ENCODE results near the gene PPP1R16B. TPM values are rescaled to one million over a fixed set of nuclear protein-coding genes. Genes with fewer than 3 reads are reported as not detected.
A peak's percentile ranks its signal among the peaks of the same experiment; 100 is the strongest.

Gene PPP1R16B
- total and polyA plus RNA-seq, 2 of the 8 experiments (the other 6 are each of a cell fraction or from before 2014, with no cell fraction given) = 2.6 to 8.9 TPM

DNA sequence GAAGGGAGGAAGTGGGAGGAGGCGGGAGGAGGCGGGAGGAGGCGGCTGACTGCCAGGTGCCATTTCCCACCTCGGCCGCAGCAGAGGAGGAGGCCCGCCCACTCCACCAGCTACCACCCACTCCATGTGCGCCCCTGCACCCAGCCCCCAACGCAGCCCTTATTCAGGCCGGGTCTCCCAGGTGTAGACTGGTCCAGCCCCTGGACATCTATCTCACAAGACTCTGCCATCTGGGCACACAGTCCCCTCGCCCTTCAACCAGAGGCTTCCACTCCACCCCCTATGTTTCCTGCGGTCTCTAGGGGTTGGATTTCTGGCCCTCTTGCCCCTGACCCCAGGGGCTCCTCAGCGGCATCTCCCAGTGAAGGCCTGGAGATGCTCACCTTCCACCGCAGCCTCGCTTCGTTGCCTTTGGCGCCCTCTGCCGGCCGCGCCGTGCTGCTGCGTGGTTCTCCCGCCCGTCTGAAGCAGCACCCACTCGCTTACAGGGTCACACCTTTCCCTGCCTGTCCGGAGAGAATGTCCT is 88.1 kb downstream of the PPP1R16B start:
- TF ChIP-seq ASH2L (IDR thresholded peaks at IDR 0.05; ENCODE audit: low read length) (peak; percentile 40), POU5F1 (IDR thresholded peaks at IDR 0.05; ENCODE audit: low read depth, low read length) (no peak), BACH1 (IDR thresholded peaks at IDR 0.05; ENCODE audit: low read length) (peak; percentile 21; the same call in 1 of the 2 replicates), RAD21 (IDR thresholded peaks at IDR 0.05 in 1 of 2, conservative IDR thresholded peaks at IDR 0.05 in 1 of 2; ENCODE audit: low read depth in 2 of 2, low read length in 2 of 2) (peak; percentile 89 to 90), SP2 (IDR thresholded peaks at IDR 0.05; ENCODE audit: low read length) (no peak), YY1 (IDR thresholded peaks at IDR 0.05; ENCODE audit: low read depth, low read length) (peak; percentile 50; the same call in 1 of the 2 replicates)
- TF ChIP-seq, protein P1, sequence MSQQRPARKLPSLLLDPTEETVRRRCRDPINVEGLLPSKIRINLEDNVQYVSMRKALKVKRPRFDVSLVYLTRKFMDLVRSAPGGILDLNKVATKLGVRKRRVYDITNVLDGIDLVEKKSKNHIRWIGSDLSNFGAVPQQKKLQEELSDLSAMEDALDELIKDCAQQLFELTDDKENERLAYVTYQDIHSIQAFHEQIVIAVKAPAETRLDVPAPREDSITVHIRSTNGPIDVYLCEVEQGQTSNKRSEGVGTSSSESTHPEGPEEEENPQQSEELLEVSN (IDR thresholded peaks at IDR 0.05) = peak; percentile 41; the same call in 1 of the 2 replicates
- TF ChIP-seq, protein P2, sequence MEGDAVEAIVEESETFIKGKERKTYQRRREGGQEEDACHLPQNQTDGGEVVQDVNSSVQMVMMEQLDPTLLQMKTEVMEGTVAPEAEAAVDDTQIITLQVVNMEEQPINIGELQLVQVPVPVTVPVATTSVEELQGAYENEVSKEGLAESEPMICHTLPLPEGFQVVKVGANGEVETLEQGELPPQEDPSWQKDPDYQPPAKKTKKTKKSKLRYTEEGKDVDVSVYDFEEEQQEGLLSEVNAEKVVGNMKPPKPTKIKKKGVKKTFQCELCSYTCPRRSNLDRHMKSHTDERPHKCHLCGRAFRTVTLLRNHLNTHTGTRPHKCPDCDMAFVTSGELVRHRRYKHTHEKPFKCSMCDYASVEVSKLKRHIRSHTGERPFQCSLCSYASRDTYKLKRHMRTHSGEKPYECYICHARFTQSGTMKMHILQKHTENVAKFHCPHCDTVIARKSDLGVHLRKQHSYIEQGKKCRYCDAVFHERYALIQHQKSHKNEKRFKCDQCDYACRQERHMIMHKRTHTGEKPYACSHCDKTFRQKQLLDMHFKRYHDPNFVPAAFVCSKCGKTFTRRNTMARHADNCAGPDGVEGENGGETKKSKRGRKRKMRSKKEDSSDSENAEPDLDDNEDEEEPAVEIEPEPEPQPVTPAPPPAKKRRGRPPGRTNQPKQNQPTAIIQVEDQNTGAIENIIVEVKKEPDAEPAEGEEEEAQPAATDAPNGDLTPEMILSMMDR (IDR thresholded peaks at IDR 0.05; ENCODE audit: control extremely low read depth in 1 of 3, insufficient read depth in 1 of 3, low read depth in 1 of 3, low read length in 3 of 3) = peak; percentile 88 to 99 (median 98)
- Histone ChIP-seq H2BK120ac (replicated peaks; ENCODE audit: low read depth, low read length) (no peak overlapping the region), H4K8ac (ENCODE audit: extremely low read depth, insufficient read depth, low read length) (no peak overlapping the region), H3K4me1 (replicated peaks in 1 of 4; ENCODE audit: control insufficient read depth in 3 of 4, insufficient read depth in 4 of 4, low read length in 3 of 4) (peaks cover 3 to 10% (median 4%) of the 10 kb centered on the region in 4 experiments; a peak in 4 of 7 replicates), H3K4me2 (ENCODE audit: insufficient read depth in 1 of 2, low read depth in 2 of 2, low read length in 2 of 2) (peak overlapping the region in 1 of 2 experiments; percentile 67; a peak in 3 of 4 replicates), H2BK20ac (ENCODE audit: low read length) (no peak overlapping the region), H2BK15ac (ENCODE audit: low read length) (0 out of 2 replicates have a peak overlapping the region, but pooled peaks have one; percentile 72), H2AFZ (ENCODE audit: low read length) (peak overlapping the region; percentile 76; the same call in 1 of the 2 replicates), H3K4ac (replicated peaks; ENCODE audit: insufficient read length, low read depth, low read length) (no peak overlapping the region), H3K14ac (ENCODE audit: insufficient read length) (no peak overlapping the region), H3K27me3 (replicated peaks in 1 of 4; ENCODE audit: control insufficient read depth in 3 of 4, extremely low read depth in 1 of 4, insufficient read depth in 3 of 4, low read length in 3 of 4) (no peaks in the 10 kb centered on the region; a peak in 1 of 7 replicates), H3K9ac (replicated peaks in 1 of 4; ENCODE audit: extremely low read depth in 1 of 4, low read depth in 3 of 4, low read length in 3 of 4) (no peak overlapping the region), H4K5ac (ENCODE audit: insufficient read length, low read depth, low read length) (no peak overlapping the region), H2AK5ac (ENCODE audit: low read depth, low read length) (no peak overlapping the region), H2BK5ac (ENCODE audit: low read depth, low read length) (0 out of 2 replicates have a peak overlapping the region, but pooled peaks have one; percentile 35), H3K56ac (replicated peaks; ENCODE audit: insufficient read length, low read depth, low read length) (no peak overlapping the region), H4K91ac (replicated peaks; ENCODE audit: insufficient read length, low read length) (no peak overlapping the region), H3K23ac (ENCODE audit: insufficient read length) (no peak overlapping the region), H3K18ac (ENCODE audit: extremely low read depth, low read length) (peak overlapping the region; percentile 51; the same call in 1 of the 2 replicates), H4K20me1 (replicated peaks in 1 of 2; ENCODE audit: control insufficient read depth in 1 of 2, insufficient read depth in 2 of 2, low read length in 2 of 2) (peaks cover 0 to 2% of the 10 kb centered on the region in 2 experiments), H3K9me3 (ENCODE audit: insufficient read depth in 2 of 2, low read depth in 1 of 2, low read length in 1 of 2) (no peaks in the 10 kb centered on the region), H3K23me2 (ENCODE audit: low read depth, low read length) (no peaks in the 10 kb centered on the region; the same call in 1 of the 2 replicates), H3K4me3 (ENCODE audit: extremely low read depth in 1 of 4, insufficient read depth in 2 of 4, low read depth in 3 of 4, low read length in 4 of 4) (peak overlapping the region in 1 of 4 experiments; percentile 41; a peak in 2 of 8 replicates), H3K27ac (ENCODE audit: low read depth, low read length) (no peak overlapping the region), H3K36me3 (ENCODE audit: control insufficient read depth in 2 of 4, insufficient read depth in 4 of 4, low read length in 3 of 4) (no peaks in the 10 kb centered on the region), H2BK12ac (ENCODE audit: low read depth, low read length) (no peak overlapping the region), H3K79me1 (ENCODE audit: low read depth, low read length) (no peaks in the 10 kb centered on the region), H3K79me2 (ENCODE audit: control insufficient read depth in 1 of 2, insufficient read depth in 2 of 2, low read length in 2 of 2) (no peaks in the 10 kb centered on the region)
- DNase-seq (ENCODE audit: low read depth in 1 of 2, low spot score in 2 of 2) (peak; percentile 41 to 89), FAIRE-seq (no peak)
- 21% methylated on average over 12 of the region's 25 CpGs; no CpG with 5 or more reads in 1 of the 2 experiments for WGBS, 2 experiments (ENCODE audit: extremely low coverage in 1 of 2, insufficient coverage in 1 of 2, insufficient read length in 1 of 2, insufficient replicate concordance in 2 of 2, low coverage in 1 of 2, low lambda C conversion rate in 2 of 2, missing lambda C conversion rate in 1 of 2)
- POLR2A ChIA-PET (ENCODE audit: partially characterized antibody) = interaction anchor here (0.8 to 1.9 kb wide), 6 partner anchors 10 to 142 kb away, joined by 3 to 5 read pairs (median 3); partner anchors contain the start of gene PPP1R16B
- CTCF ChIA-PET (ENCODE audit: partially characterized antibody) = interaction anchor here (0.6 to 5.7 kb wide), 41 partner anchors 8 to 251 kb away, joined by 3 to 79 read pairs (median 4); partner anchors contain the start of genes ACTR5, FAM83D and PPP1R16B
